ENCODE data around the gene MCAM. TPM values are rescaled to one million over a fixed set of nuclear protein-coding genes. Genes with fewer than 3 reads are reported as not detected.

Gene MCAM
- total and polyA plus RNA-seq, 7 donors, result 15.4 to 71.1 (median 27.4) TPM

DNA sequence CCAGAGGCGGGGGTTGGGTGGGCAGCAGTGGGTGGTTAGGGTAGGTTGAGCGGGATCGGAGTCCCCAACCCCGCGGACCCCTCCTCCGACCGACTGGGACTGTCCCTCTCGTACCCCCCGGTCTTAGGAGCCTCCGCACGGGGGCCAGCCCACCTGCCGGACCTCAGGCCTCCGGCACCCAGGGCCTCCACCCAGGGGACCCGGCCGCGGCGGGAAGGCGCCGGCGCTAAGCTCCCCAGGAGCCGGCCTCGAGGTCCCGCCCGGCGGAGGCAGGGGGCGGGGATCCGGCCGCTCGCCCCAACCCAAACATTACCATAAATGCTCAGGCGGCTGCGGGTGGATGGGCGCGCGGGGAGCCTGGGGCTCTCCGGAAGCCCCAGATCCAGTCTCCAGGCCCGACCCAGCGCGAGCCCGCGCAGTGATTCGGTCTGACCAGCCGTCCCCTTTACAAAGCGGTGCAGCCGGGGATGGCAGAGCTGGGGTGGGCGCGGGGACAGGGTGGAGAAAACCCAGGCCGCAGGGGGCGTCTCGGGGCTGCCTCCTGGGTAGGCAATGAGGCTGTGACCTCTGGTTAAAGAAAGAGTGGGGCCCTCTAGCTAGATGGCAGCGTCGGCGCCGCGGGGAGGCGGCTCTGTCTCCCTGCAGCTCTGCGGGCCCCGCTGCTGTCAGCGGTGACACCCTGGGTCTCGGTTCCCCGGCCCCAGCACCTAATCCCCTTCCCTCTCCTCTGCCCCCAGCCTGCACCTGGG lies 4.0 kb upstream of the MCAM start:
- TF ChIP-seq CTCF (IDR thresholded peaks at IDR 0.05), result no peak
- no peaks in the 10 kb centered on the region for H3K27me3 ChIP-seq (ENCODE audit: insufficient read depth in 3 of 3, low read length in 2 of 3)
- no peaks in the 10 kb centered on the region for H3K36me3 ChIP-seq (ENCODE audit: insufficient read depth in 1 of 2, low read depth in 1 of 2)
- H3K4me1 ChIP-seq, result peaks cover 4% of the 10 kb centered on the region
- peak overlapping the region; percentile 62 for H3K4me3 ChIP-seq
- H3K9me3 ChIP-seq, result no peaks in the 10 kb centered on the region
- 9 to 12% (median 11%) methylated on average over 58 to 60 of the region's 60 CpGs for WGBS, 3 donors
- H3K27ac ChIP-seq, result peak overlapping the region; percentile 80
- ATAC-seq (peak; percentile 13 to 49 (median 22)), DNase-seq (peak; percentile 53 to 70)
- intact Hi-C loops (cut with DNase I), result loop anchor here in 1 of 2 donors (5.0 to 10.0 kb wide), 2 partner anchors 114 to 176 kb away; partner anchors contain the start of genes ABCG4 and CBL

DNA sequence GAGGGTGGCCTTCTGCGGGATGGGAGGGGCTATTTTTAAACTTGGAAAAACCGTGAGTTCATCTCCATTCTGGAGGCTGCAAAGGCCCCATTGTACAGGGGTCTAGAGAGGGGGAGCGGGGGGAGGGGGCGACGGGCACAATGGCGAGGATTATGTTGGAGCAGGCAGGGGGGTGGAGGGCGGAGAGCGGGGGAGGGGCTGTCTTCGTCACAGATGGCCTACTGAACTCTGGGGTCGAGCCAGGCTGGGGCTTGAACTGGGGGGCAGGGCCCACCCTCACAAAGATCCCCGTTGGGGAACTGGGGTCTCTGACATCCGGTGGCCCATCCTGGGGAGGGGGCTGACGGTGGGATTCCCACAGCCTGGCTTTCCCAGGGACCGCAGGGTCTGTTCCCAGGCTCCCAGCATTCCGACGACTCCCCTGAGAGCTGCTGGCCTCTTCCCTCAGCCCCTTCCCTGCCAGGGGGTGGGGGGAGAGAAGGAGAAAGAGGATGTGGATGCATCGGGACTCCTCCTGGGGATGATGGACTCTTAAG lies 3.4 kb upstream of the MCAM start:
- intact Hi-C loops (cut with DNase I), result loop anchor here in 1 of 2 donors (5.0 to 10.0 kb wide), 2 partner anchors 113 to 176 kb away; partner anchors contain the start of genes ABCG4 and CBL
- Histone ChIP-seq H3K4me3 (peak overlapping the region; percentile 62), H3K27ac (peak overlapping the region; percentile 80), H3K4me1 (peaks cover 9% of the 10 kb centered on the region), H3K36me3 (ENCODE audit: insufficient read depth in 1 of 2, low read depth in 1 of 2) (no peaks in the 10 kb centered on the region), H3K27me3 (ENCODE audit: insufficient read depth in 3 of 3, low read length in 2 of 3) (no peaks in the 10 kb centered on the region), H3K9me3 (no peaks in the 10 kb centered on the region)
- peak; percentile 40 to 58 for DNase-seq
- WGBS, 3 donors, result 44 to 52% (median 50%) methylated on average over 10 to 17 of the region's 17 CpGs
- TF ChIP-seq CTCF (IDR thresholded peaks at IDR 0.05), result no peak
- no peak for ATAC-seq

GRCh38 chr11:119319700-119320239 lies 2.8 kb upstream of the MCAM start:
- H3K4me3 ChIP-seq, result peak overlapping the region; percentile 62
- peak overlapping the region; percentile 80 for H3K27ac ChIP-seq
- no peak for ATAC-seq
- peaks cover 9% of the 10 kb centered on the region for H3K4me1 ChIP-seq
- H3K27me3 ChIP-seq (ENCODE audit: insufficient read depth in 3 of 3, low read length in 2 of 3), result no peaks in the 10 kb centered on the region
- no peak for DNase-seq
- peaks cover 0 to 1% of the 10 kb centered on the region in 2 donors for H3K36me3 ChIP-seq (ENCODE audit: insufficient read depth in 1 of 2, low read depth in 1 of 2)
- intact Hi-C loops (cut with DNase I), result loop anchor here (5.0 to 10.0 kb wide), 3 partner anchors 112 to 175 kb away; partner anchors contain the start of genes CBL (in 2 of the 2) and ABCG4 (in 1 of the 2)
- TF ChIP-seq CTCF (IDR thresholded peaks at IDR 0.05), result no peak
- H3K9me3 ChIP-seq, result no peaks in the 10 kb centered on the region
- WGBS, 3 donors, result 66 to 71% (median 70%) methylated on average over 11 of the region's 11 CpGs

GRCh38 chr11:119319136-119319699 lies 2.3 kb upstream of the MCAM start:
- WGBS, 3 donors, result 70 to 74% (median 71%) methylated on average over 8 of the region's 8 CpGs
- Histone ChIP-seq H3K4me3 (peak overlapping the region; percentile 19), H3K4me1 (peaks cover 9% of the 10 kb centered on the region), H3K27ac (peak overlapping the region; percentile 80), H3K36me3 (ENCODE audit: insufficient read depth in 1 of 2, low read depth in 1 of 2) (peaks cover 0 to 7% of the 10 kb centered on the region in 2 donors), H3K9me3 (no peaks in the 10 kb centered on the region), H3K27me3 (ENCODE audit: insufficient read depth in 3 of 3, low read length in 2 of 3) (no peaks in the 10 kb centered on the region)
- no peak for DNase-seq
- no peak for ATAC-seq
- no peak for TF ChIP-seq CTCF (IDR thresholded peaks at IDR 0.05)
- intact Hi-C loops (cut with DNase I), result loop anchor here in 1 of 2 donors (10.0 kb wide), 1 partner anchor 114 kb away; the partner anchor contains the start of gene CBL

Data from psoas muscle (tissue), 8 donors.